CD4-positive, alpha-beta T cell treated with Interferon alpha-2 for 1 hour (primary cell): ENCODE results near the gene EIF2AK2.

Experiments used
- DNase-seq, 2 donors: peaks; one replicate each; pipeline ENCODE4 v3.0.0-alpha.2; 2020 to 2022

EIF2AK2 gene

GRCh38 chr2:37098416-37099118 lies 58.2 kb downstream of the EIF2AK2 start:
- no peak for DNase-seq

DNA sequence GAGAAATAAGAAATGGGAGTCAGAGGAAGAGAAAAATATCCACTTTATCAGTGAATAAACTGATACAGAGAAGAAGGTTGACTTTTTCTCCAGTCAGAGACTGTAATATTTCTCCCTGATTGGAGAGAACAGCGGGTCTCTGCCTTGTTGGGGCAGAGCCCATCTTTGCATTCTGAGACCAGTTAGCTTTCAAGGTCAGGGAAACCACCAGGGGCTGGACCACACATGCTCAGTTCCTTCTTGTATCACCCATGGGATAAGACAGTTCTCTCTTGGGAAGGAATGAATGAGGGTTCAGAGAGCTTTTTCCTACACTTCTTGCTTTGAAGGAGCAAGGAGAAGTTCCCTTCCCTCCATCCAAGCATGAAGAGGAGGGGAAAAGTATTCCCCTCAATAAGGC lies 60.2 kb downstream of the EIF2AK2 start:
- DNase-seq = no peak

DNA sequence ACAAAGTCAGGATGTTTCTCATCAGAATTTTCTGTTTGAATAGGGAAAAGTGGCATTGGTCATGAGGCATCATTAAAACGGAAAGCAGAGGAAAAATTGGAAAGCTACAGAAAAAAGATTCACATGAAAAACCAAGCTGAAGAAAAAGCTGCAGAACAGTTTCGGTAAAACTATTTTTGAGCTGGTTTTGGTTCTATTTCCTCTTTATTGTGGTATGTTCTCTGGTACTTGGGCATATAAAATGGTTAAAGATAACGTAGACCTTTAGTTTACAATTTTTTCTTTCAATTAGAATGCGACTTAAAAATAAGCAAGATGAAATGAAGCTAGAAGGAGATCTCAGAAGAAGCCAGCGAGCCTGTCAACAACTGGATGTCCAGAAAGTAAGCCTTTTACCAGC lies 64.9 kb downstream of the EIF2AK2 start:
- no peak for DNase-seq

GRCh38 chr2:37090019-37090477 lies 66.7 kb downstream of the EIF2AK2 start:
- no peak for DNase-seq

- DNase-seq = no peak
These were observed 71.0 kb downstream of the EIF2AK2 start for GRCh38 chr2:37085731-37086147.

DNA sequence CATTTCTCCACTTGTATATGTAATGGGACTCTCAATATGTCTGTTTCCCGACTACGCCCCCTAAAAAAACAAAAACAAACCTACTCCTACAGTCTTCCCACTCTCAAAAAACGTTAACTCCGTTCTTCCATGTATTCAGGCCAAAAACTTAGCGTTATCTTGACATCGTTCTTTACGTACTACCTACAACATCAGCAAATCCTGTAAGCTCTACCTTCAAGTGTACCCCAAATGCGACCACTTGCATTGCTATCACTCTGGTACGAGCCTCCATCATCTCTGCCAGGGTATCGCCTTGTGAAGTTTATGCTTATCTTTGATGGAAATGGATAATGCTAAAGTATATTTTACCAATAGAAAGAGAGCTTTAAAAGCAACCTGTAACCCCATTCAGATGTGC lies 72.0 kb downstream of the EIF2AK2 start:
- DNase-seq = no peak

DNA sequence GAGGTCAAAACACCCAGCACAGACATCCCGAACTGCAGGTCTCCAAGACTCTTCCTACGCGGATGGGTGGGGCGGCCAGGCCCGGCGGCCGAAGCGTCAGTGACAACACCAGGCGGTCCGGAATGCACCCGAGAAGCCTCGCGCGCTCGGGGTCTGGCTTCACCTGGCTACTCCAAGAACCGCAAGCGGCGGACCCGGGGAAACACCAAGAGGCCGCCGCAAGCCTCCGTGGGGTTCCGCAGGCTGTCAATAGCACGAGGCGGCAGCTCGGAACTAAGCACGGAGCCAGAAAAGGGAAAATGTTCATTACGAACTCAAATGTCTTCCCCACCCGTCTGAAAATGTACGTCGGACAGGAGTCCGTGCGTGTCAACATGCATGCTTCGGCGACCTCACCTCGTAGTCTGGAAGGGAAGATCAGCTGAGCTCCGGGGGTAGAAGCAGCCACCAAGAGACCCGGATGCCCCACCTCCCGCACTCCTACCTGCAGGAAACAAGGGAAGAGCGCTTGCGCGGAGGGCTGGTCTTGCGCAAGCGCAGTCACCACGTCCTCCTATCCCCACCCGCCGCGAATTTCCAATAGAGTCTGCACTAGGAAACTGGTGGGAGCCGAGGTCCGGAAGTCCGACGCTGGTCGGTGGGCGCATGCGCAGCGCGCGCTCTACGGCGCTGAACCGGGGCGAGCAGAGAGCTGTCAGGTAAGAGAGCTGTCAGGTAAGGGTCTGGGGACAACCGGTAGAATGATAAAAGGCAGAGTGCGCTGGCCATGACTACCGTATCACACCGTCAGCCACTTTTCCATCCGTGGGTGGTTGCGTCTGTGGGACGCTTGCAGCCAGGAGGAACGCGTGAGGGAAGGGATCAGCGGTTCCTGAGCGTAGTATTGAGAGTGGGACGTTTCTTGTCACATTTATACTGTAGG lies 72.6 kb downstream of the EIF2AK2 start, which contains the start of the genes GPATCH11 and HEATR5B:
Gene GPATCH11 (plus strand): TSS at position 646 of the 922 bp plus-strand sequence. CDS start 3,864 bp downstream, outside the sequence.
Gene HEATR5B (minus strand): TSS at position 500 of the 922 bp plus-strand sequence. CDS start 958 bp downstream, outside the sequence.
- peak; percentile 94 to 96 for DNase-seq

DNA sequence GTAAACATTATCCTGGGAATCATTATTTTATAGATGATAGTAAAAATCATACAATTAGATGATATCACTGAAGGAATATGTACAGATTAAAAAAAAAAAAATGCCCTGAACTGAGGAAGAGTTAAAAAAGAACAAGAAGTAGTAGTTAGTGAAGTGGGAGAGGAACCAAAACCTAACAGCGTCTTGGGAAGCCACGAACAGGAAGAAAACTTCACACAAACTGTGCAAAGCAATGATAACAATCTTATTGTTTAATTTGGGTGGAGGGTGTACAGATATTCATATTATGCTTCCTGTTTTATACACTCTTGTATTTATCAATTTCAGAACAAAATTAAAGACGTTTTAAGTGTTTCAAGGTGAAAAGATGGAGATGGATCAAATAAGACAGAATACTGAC lies 76.1 kb downstream of the EIF2AK2 start:
- DNase-seq = peak in 1 of 2 donors; percentile 24

GRCh38 chr2:37080266-37080665 lies 76.5 kb downstream of the EIF2AK2 start:
- peak in 1 of 2 donors; percentile 18 for DNase-seq

- DNase-seq = no peak
These were observed 85.8 kb downstream of the EIF2AK2 start for GRCh38 chr2:37070931-37071330.

DNA sequence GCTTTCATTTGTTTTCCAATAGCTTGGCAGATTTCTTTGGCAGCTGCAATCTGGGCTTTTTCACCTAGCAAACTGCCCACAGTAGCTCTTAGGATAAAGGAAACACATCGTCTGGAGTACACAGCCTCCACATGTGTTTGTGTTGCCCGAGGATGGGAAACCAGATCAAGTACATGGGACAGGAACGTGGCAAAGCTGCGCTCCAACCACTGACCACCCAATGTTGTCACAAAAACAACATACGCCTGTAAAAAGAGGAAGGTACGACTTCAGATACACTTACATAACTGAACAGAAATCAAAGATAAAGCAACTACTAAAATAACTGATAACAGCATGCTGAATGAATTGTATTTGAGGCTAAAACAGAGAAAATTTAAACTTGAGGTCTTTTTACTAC lies 88.1 kb downstream of the EIF2AK2 start:
- DNase-seq = no peak

- DNase-seq = no peak
These were observed 95.0 kb downstream of the EIF2AK2 start for GRCh38 chr2:37061776-37062175.

GRCh38 chr2:37061013-37061711 lies 95.6 kb downstream of the EIF2AK2 start:
- DNase-seq = no peak

DNA sequence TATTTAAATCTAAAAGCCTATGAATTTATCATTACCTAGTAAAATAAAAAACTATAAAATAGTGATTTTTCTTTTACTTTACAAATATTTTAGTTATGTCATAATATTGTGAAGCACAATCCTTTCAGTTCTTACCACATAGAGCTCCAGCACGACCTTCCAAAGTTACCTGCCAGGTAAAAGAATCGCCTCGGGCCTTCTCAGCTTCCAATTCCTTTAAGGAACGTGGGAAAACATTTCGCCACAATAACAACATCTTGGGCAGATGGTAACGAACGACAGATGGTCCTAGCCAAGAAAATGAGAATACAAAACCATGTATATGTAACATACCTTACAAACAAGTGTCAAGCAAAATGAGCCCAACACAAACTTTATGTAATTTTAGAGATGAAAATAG lies 96.3 kb downstream of the EIF2AK2 start:
- no peak for DNase-seq

- no peak for DNase-seq
These were observed 96.9 kb downstream of the EIF2AK2 start for GRCh38 chr2:37059841-37060240.

DNA sequence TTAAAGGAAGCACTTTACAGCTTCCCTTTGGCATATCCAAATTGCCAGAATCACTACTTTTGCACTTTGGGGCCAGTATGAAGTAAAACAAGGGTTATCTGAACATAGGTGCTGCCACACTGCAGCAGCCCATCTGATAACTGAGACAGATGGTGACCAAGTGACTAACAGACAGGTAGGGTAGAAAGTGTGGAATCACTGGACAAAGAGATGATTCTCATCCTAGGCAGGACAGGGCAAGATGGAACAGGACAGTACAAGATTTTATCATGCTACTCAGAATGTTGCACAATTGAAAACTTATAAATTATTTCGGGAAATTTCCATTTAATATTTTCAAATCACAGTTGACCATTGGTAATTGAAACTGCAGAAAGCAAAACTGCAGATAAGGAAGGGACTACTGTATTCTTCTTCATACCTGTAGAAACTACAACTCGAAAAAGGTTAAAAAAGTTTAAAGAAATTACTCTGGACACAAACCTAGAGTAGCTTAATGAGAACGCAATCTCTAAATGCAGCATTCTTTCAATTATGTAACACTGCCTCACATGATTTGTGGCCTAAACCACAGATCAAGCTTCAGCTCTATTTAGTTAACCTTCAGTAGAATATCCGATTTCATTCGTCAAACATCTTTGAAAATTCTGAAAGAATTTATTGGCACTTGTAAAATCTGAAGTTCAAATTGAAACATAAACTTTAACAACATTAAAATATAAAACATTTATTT lies 104.0 kb downstream of the EIF2AK2 start:
- no peak for DNase-seq
